Lung (tissue), 12 donors: ENCODE results near the gene PTPRT. TPM values are rescaled to one million over a fixed set of nuclear protein-coding genes. Genes with fewer than 3 reads are reported as not detected.

Experiments used
- ATAC-seq: fragments of 200-7000 bp; cut with Tn5 transposase; one replicate; pipeline ENCODE4 v1.9.1; 2020; ENCODE audit warnings: moderate number of reproducible peaks; ENCODE audit not compliant: insufficient read depth, low FRiP score
- DNase-seq, 3 donors: peaks; one replicate each; pipeline ENCODE4 v3.0.0-alpha.2; 2013 to 2017
- H3K27ac ChIP-seq, 2 donors: one replicate each; pipeline ENCODE4 v1.5.1; 2013; ENCODE audit warnings: mild to moderate bottlenecking in 2 of 2, moderate library complexity in 2 of 2, control low read depth in 1 of 2, inconsistent platforms in 1 of 2, low read depth in 1 of 2, low read length in 1 of 2
- H3K27me3 ChIP-seq, 3 donors: one replicate each; pipeline ENCODE4 v1.5.1; 2013; ENCODE audit warnings: low read length in 2 of 3; ENCODE audit not compliant: control insufficient read depth in 3 of 3, insufficient read depth in 3 of 3
- H3K36me3 ChIP-seq, 4 donors: one replicate each; pipeline ENCODE4 v1.5.1; 2013; ENCODE audit warnings: low read length in 4 of 4, mild to moderate bottlenecking in 1 of 4, moderate library complexity in 1 of 4; ENCODE audit not compliant: control insufficient read depth in 4 of 4, insufficient read depth in 4 of 4
- H3K4me1 ChIP-seq, 5 donors: one replicate each; pipeline ENCODE4 v1.5.1; 2013; ENCODE audit warnings: low read length in 5 of 5, mild to moderate bottlenecking in 2 of 5, moderate library complexity in 1 of 5; ENCODE audit not compliant: control insufficient read depth in 5 of 5, insufficient read depth in 5 of 5
- H3K4me3 ChIP-seq: one replicate; pipeline ENCODE4 v1.5.1; 2013; ENCODE audit warnings: mild to moderate bottlenecking, control low read depth, moderate library complexity
- H3K9ac ChIP-seq, 2 donors: one replicate each; pipeline ENCODE4 v1.5.1; 2013; ENCODE audit warnings: low read length in 2 of 2, control low read depth in 1 of 2; ENCODE audit not compliant: insufficient read depth in 1 of 2
- H3K9me3 ChIP-seq, 4 donors: one replicate each; pipeline ENCODE4 v1.5.1; 2013; ENCODE audit warnings: low read length in 3 of 4, mild to moderate bottlenecking in 1 of 4, moderate library complexity in 1 of 4; ENCODE audit not compliant: control insufficient read depth in 4 of 4, insufficient read depth in 3 of 4
- whole genome bisulfite sequencing, 2 donors: extraction: QIAGEN DNeasy Blood & Tissue Kit; methylation state at CpG; one replicate each; pipeline ENCODE4 v1.1.7; 2013; 5-methylcytosine and 5-hydroxymethylcytosine counted together
- polyA plus RNA-seq, 2 donors: library from polyadenylated mRNA; stranded (reverse); fragments of 200-250 nt; gene quantifications; one replicate each; pipeline ENCODE4 v1.2.1, GENCODE V29; 2013
- total RNA-seq, 2 donors: library from RNA; depleted of rRNA in 1 of 2; stranded (reverse); fragments of >200 nt in 1 of 2; gene quantifications; one replicate each; pipeline ENCODE4 v1.2.1, GENCODE V29; 2014 to 2021
- TF ChIP-seq, protein P1 (sequence below): IDR thresholded peaks from 2 replicates; pipeline ENCODE4 v1.5.1; 2012; ENCODE audit warnings: mild to moderate bottlenecking; ENCODE audit errors: control extremely low read depth, extremely low read depth
- donor health status: control.
- donor health status: control.
- donor health status: Bipolar disorder and iron deficiency.
- donor health status: healthy.
- donor health status: DM: yes; HTN: yes; CAD: no.

Gene PTPRT
- total and polyA plus RNA-seq, 4 donors, result 0.37 to 13.8 (median 6.1) TPM

GRCh38 chr20:43015566-43015965 is 174.1 kb downstream of the PTPRT start:
- WGBS, 2 donors, result 93 to 95% methylated on average over 1 of the region's 1 CpG

DNA sequence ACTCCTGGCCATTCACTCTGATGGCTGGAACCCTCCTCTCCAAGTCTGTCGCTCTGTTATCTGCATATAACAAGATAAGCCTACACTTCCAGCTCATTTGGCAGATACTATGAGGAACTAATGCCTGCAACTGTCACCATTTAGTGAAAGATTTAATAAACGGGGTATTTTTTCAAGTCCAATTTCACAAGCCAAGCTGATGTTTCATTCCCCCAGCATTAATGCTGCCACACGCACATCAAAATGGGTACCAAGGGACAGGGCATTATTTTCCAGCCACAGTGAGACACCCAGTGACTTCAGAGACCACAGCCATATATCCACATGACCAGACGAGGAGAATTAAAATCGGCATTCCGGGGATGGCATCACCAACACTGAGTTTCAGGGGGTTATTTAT is 175.5 kb downstream of the PTPRT start:
- ATAC-seq (no peak), DNase-seq (no peak)
- no peak overlapping the region for H3K4me3 ChIP-seq
- H3K27me3 ChIP-seq, result peaks cover 0 to 5% (median 0%) of the 10 kb centered on the region in 3 donors
- H3K4me1 ChIP-seq, result no peaks in the 10 kb centered on the region
- no peak overlapping the region for H3K9ac ChIP-seq
- peaks cover 0 to 4% (median 0%) of the 10 kb centered on the region in 4 donors for H3K9me3 ChIP-seq
- 75 to 86% methylated on average over 6 of the region's 6 CpGs for WGBS, 2 donors
- H3K36me3 ChIP-seq, result no peaks in the 10 kb centered on the region
- no peak overlapping the region for H3K27ac ChIP-seq
- TF ChIP-seq, protein P1, sequence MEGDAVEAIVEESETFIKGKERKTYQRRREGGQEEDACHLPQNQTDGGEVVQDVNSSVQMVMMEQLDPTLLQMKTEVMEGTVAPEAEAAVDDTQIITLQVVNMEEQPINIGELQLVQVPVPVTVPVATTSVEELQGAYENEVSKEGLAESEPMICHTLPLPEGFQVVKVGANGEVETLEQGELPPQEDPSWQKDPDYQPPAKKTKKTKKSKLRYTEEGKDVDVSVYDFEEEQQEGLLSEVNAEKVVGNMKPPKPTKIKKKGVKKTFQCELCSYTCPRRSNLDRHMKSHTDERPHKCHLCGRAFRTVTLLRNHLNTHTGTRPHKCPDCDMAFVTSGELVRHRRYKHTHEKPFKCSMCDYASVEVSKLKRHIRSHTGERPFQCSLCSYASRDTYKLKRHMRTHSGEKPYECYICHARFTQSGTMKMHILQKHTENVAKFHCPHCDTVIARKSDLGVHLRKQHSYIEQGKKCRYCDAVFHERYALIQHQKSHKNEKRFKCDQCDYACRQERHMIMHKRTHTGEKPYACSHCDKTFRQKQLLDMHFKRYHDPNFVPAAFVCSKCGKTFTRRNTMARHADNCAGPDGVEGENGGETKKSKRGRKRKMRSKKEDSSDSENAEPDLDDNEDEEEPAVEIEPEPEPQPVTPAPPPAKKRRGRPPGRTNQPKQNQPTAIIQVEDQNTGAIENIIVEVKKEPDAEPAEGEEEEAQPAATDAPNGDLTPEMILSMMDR, result no peak

More at GRCh38 chr20:43015566-43015965, 174.1 kb downstream of the PTPRT start:
- Histone ChIP-seq H3K9ac (no peak overlapping the region), H3K27ac (no peak overlapping the region), H3K36me3 (no peaks in the 10 kb centered on the region), H3K27me3 (peaks cover 0 to 5% (median 0%) of the 10 kb centered on the region in 3 donors), H3K4me1 (no peaks in the 10 kb centered on the region), H3K9me3 (peaks cover 0 to 4% (median 0%) of the 10 kb centered on the region in 4 donors), H3K4me3 (no peak overlapping the region)
- no peak for ATAC-seq
- DNase-seq, result no peak
- TF ChIP-seq, protein P1, result no peak

GRCh38 chr20:43011491-43011890 is 178.2 kb downstream of the PTPRT start:
- WGBS, 2 donors, result 85 to 87% methylated on average over 3 of the region's 3 CpGs
- peaks cover 0 to 4% (median 0%) of the 10 kb centered on the region in 5 donors for H3K4me1 ChIP-seq
- H3K27me3 ChIP-seq, result no peaks in the 10 kb centered on the region
- no peaks in the 10 kb centered on the region for H3K36me3 ChIP-seq
- no peak overlapping the region for H3K4me3 ChIP-seq
- H3K27ac ChIP-seq, result no peak overlapping the region
- ATAC-seq (no peak), DNase-seq (no peak)
- H3K9me3 ChIP-seq, result peaks cover 0 to 6% (median 0%) of the 10 kb centered on the region in 4 donors
- no peak overlapping the region for H3K9ac ChIP-seq
- TF ChIP-seq, protein P1, result no peak

DNA sequence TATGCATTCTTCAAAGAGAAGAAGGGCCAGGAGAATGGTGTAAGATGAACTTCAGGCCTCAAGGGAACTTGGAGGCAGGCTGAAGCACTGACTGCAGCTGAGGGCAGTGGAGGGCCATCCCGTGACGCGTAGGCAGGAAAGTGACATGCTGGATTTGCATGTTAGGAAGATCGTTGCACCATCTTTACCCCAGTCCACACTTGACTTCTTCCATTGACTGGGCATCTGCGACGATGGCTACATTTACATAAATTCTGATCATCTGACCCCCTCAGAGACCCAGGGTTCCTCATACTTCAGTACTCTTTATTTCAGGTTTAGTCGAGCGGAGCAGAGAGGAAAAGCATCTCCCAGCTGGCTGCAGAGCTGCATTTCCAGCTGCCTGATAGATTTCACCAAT is 180.2 kb downstream of the PTPRT start:
- DNase-seq (no peak), ATAC-seq (no peak)
- TF ChIP-seq, protein P1, result no peak
- no peak overlapping the region for H3K27ac ChIP-seq
- no peak overlapping the region for H3K4me3 ChIP-seq
- no peaks in the 10 kb centered on the region for H3K27me3 ChIP-seq
- no peaks in the 10 kb centered on the region for H3K36me3 ChIP-seq
- 91 to 97% methylated on average over 8 of the region's 8 CpGs for WGBS, 2 donors
- H3K9me3 ChIP-seq, result peaks cover 0 to 6% (median 0%) of the 10 kb centered on the region in 4 donors
- peaks cover 0 to 4% (median 0%) of the 10 kb centered on the region in 5 donors for H3K4me1 ChIP-seq
- no peak overlapping the region for H3K9ac ChIP-seq
